Natural killer cell (primary cell): ENCODE measurements around the gene LTBP4. TPM values are rescaled to one million over a fixed set of nuclear protein-coding genes. Genes with fewer than 3 reads are reported as not detected.
A peak's percentile ranks its signal among the peaks of the same experiment; 100 is the strongest.

Experiments used
- ATAC-seq, 3 donors: fragments of 150-1000 bp in 2 of 3; fragments of 200-7000 bp in 1 of 3; cut with Tn5 transposase; 1 replicate in 1 of 3; 2 replicates in 2 of 3; pipeline ENCODE4 v1.10.0; 2021; ENCODE audit warnings: mild to moderate bottlenecking in 2 of 3, moderate library complexity in 2 of 3
- DNase-seq, 2 donors: peaks; one replicate each; pipeline versions ENCODE4 v3.0.0 to v3.0.0-alpha.2; 2013 to 2021; ENCODE audit warnings: mixed read lengths in 1 of 2
- H3K27ac ChIP-seq: one replicate; pipeline ENCODE4 v1.5.1; 2013; ENCODE audit warnings: mild to moderate bottlenecking, low read length
- H3K27me3 ChIP-seq: one replicate; pipeline ENCODE4 v1.6.1; 2013; ENCODE audit warnings: low read length; ENCODE audit not compliant: control insufficient read depth, insufficient read depth
- H3K36me3 ChIP-seq: one replicate; pipeline ENCODE4 v1.6.1; 2013; ENCODE audit warnings: low read length; ENCODE audit not compliant: control insufficient read depth, insufficient read depth
- H3K4me1 ChIP-seq: one replicate; pipeline ENCODE4 v1.6.1; 2013; ENCODE audit warnings: low read length; ENCODE audit not compliant: control insufficient read depth, insufficient read depth
- H3K4me3 ChIP-seq: one replicate; pipeline ENCODE4 v1.5.1; 2013; ENCODE audit warnings: low read length
- H3K9me3 ChIP-seq: one replicate; pipeline ENCODE4 v1.6.1; 2013; ENCODE audit warnings: low read length; ENCODE audit not compliant: control insufficient read depth, insufficient read depth
- H3K27ac Mint-ChIP-seq, 2 donors: one replicate each; pipeline ENCODE4 v1.8.0; 2022; ENCODE audit warnings: mild to moderate bottlenecking in 2 of 2, mixed read lengths in 2 of 2, moderate library complexity in 1 of 2
- H3K27me3 Mint-ChIP-seq, 2 donors: one replicate each; pipeline ENCODE4 v1.8.0; 2022; ENCODE audit warnings: low read depth in 2 of 2, mixed read lengths in 2 of 2
- H3K36me3 Mint-ChIP-seq: one replicate; pipeline ENCODE4 v1.8.0; 2022; ENCODE audit warnings: mixed read lengths
- H3K4me1 Mint-ChIP-seq, 2 donors: one replicate each; pipeline ENCODE4 v1.8.0; 2022; ENCODE audit warnings: mixed read lengths in 2 of 2
- H3K4me3 Mint-ChIP-seq: one replicate; pipeline ENCODE4 v1.8.0; 2022; ENCODE audit warnings: mild to moderate bottlenecking, moderate library complexity, mixed read lengths
- H3K9me3 Mint-ChIP-seq, 2 donors: one replicate each; pipeline ENCODE4 v1.8.0; 2022; ENCODE audit warnings: mixed read lengths in 2 of 2
- CTCF ChIP-seq: fragments of 200-600 bp; IDR thresholded peaks from one replicate; pipeline ENCODE4 v1.8.0; 2022; ENCODE audit warnings: antibody characterized with exemption
- WGBS: methylation state at CpG from one replicate; pipeline ENCODE4 v1.1.7; 2013; ENCODE audit warnings: missing lambda C conversion rate; ENCODE audit not compliant: insufficient coverage; 5-methylcytosine and 5-hydroxymethylcytosine counted together
- intact Hi-C: fragments of 100-400 bp; cut with micrococcal nuclease; formaldehyde crosslinking; loops from one replicate; pipeline ENCODE4 v1.14.2; 2022
- total RNA-seq, 4 donors: library from RNA; stranded (reverse); fragments of 120-200 nt in 1 of 4; gene quantifications; one replicate each; pipeline versions ENCODE4 v1.2.3 to v1.2.4, GENCODE V29; 2013 to 2022

LTBP4 gene
- total RNA-seq, 3 donors from 2014 or later (not counting 1 experiment from before 2014, with no cell fraction given): 153 to 182 (median 157) TPM

- peaks cover 34% of the 10 kb centered on the region for H3K4me1 ChIP-seq
- WGBS: 49% methylated on average over 8 of the region's 8 CpGs
- peaks cover 7 to 22% of the 10 kb centered on the region in 2 donors for H3K27me3 Mint-ChIP-seq
- H3K36me3 ChIP-seq: no peaks in the 10 kb centered on the region
- peak overlapping the region in 1 of 2 donors; percentile 77 for H3K27ac Mint-ChIP-seq
- no peaks in the 10 kb centered on the region for H3K9me3 Mint-ChIP-seq
- no peak overlapping the region for H3K4me3 ChIP-seq
- H3K27me3 ChIP-seq: peaks cover 24% of the 10 kb centered on the region
- DNase-seq: peak in 1 of 2 donors; percentile 44
- peak in 1 of 3 donors; percentile 19 for ATAC-seq
- peaks cover 12 to 30% of the 10 kb centered on the region in 2 donors for H3K4me1 Mint-ChIP-seq
- no peak overlapping the region for H3K27ac ChIP-seq
- TF ChIP-seq CTCF: no peak
- intact Hi-C loops: no loop called here
- H3K9me3 ChIP-seq: no peaks in the 10 kb centered on the region
- no peaks in the 10 kb centered on the region for H3K36me3 Mint-ChIP-seq
- no peak overlapping the region for H3K4me3 Mint-ChIP-seq
Measured at GRCh38 chr19:40594255-40594654, 6.9 kb upstream of the LTBP4 start.

- Mint-ChIP-seq H3K4me1 (peaks cover 16 to 31% of the 10 kb centered on the region in 2 donors), H3K9me3 (no peaks in the 10 kb centered on the region), H3K27ac (peak overlapping the region in 1 of 2 donors; percentile 77), H3K4me3 (no peak overlapping the region), H3K36me3 (no peaks in the 10 kb centered on the region), H3K27me3 (peaks cover 11 to 26% of the 10 kb centered on the region in 2 donors)
- TF ChIP-seq CTCF: no peak
- H3K4me3 ChIP-seq: no peak overlapping the region
- intact Hi-C loops: loop anchor here (5.0 kb wide), 2 partner anchors 42 to 172 kb away; no protein-coding TSS in a partner anchor
- no peaks in the 10 kb centered on the region for H3K9me3 ChIP-seq
- DNase-seq: no peak
- H3K27me3 ChIP-seq: peaks cover 28% of the 10 kb centered on the region
- ATAC-seq: peak in 1 of 3 donors; percentile 31
- H3K36me3 ChIP-seq: no peaks in the 10 kb centered on the region
- peaks cover 38% of the 10 kb centered on the region for H3K4me1 ChIP-seq
- H3K27ac ChIP-seq: no peak overlapping the region
- 52% methylated on average over 13 of the region's 13 CpGs for WGBS
Measured at GRCh38 chr19:40594657-40595091, 6.5 kb upstream of the LTBP4 start.

GRCh38 chr19:40596608-40597328 is 4.4 kb upstream of the LTBP4 start:
- Mint-ChIP-seq H3K27ac (no peak overlapping the region), H3K9me3 (no peaks in the 10 kb centered on the region), H3K27me3 (peaks cover 14 to 36% of the 10 kb centered on the region in 2 donors), H3K4me1 (peaks cover 21 to 42% of the 10 kb centered on the region in 2 donors), H3K36me3 (no peaks in the 10 kb centered on the region), H3K4me3 (no peak overlapping the region)
- Histone ChIP-seq H3K27me3 (peaks cover 43% of the 10 kb centered on the region), H3K36me3 (no peaks in the 10 kb centered on the region), H3K4me1 (peaks cover 55% of the 10 kb centered on the region), H3K9me3 (no peaks in the 10 kb centered on the region), H3K4me3 (no peak overlapping the region), H3K27ac (no peak overlapping the region)
- DNase-seq: no peak
- intact Hi-C loops: loop anchor here (5.0 kb wide), 2 partner anchors 44 to 174 kb away; no protein-coding TSS in a partner anchor
- no peak for ATAC-seq
- no peak for TF ChIP-seq CTCF
- 10% methylated on average over 53 of the region's 53 CpGs for WGBS
